Panc1 (cell line): ENCODE measurements around the gene MT1B. TPM values are rescaled to one million over a fixed set of nuclear protein-coding genes. Genes with fewer than 3 reads are reported as not detected.

ENCODE experiments used
- ATAC-seq: fragments of 200-7000 bp; cut with Tn5 transposase; 2 replicates; pipeline ENCODE4 v1.9.1; 2020; ENCODE audit warnings: mild to moderate bottlenecking, moderate library complexity
- Bru-seq: library from RNA; stranded (reverse); fragments of 400-500 nt; gene quantifications from one replicate; lab custom pipeline; 2021; lab: Mats Ljungman, UMichigan
- BruChase-seq, 2 experiments: library from RNA; stranded (reverse); fragments of 400-500 nt; gene quantifications; one replicate each; lab custom pipeline; 2021; lab: Mats Ljungman, UMichigan
- BruUV-seq: library from RNA; stranded (reverse); fragments of 400-500 nt; replicated peaks from 2 replicates; lab custom pipeline; 2021; lab: Mats Ljungman, UMichigan
- CTCF ChIA-PET: fragments of 300-600 bp; sonication (Branson Sonifier 250); formaldehyde crosslinking; loops from one replicate; lab custom pipeline; 2022; ENCODE audit warnings: antibody characterized with exemption; lab: Charles Lee
- POLR2A ChIA-PET: fragments of 300-600 bp; sonication (Branson Sonifier 250); formaldehyde crosslinking; loops from one replicate; lab custom pipeline; 2022; ENCODE audit warnings: antibody characterized with exemption; lab: Charles Lee
- DNase-seq: peaks from one replicate; pipeline ENCODE4 v3.0.0-alpha.2; 2010; ENCODE audit warnings: low read depth, low spot score
- H3K27ac ChIP-seq: 2 replicates; pipeline ENCODE4 v1.5.1; 2011; ENCODE audit warnings: mild to moderate bottlenecking, low read length, inconsistent platforms
- H3K27me3 ChIP-seq: fragments of 200-500 bp; sonication (Bioruptor generic); 2 replicates; pipeline ENCODE4 v1.6.0; 2014; ENCODE audit warnings: low read length, inconsistent platforms; ENCODE audit not compliant: control insufficient read depth, insufficient read depth
- H3K36me3 ChIP-seq: fragments of 200-500 bp; sonication (Bioruptor generic); 2 replicates; pipeline ENCODE4 v1.5.1; 2014; ENCODE audit warnings: inconsistent platforms, mild to moderate bottlenecking, low read length, moderate library complexity; ENCODE audit not compliant: control insufficient read depth, insufficient read depth
- H3K4me1 ChIP-seq: 2 replicates; pipeline ENCODE4 v1.5.1; 2011; ENCODE audit warnings: inconsistent platforms, mild to moderate bottlenecking, low read length, moderate library complexity; ENCODE audit not compliant: control insufficient read depth, insufficient read depth
- H3K4me3 ChIP-seq, 2 experiments: 2 replicates each; pipeline ENCODE4 v1.5.1; 2011 to 2012; ENCODE audit warnings: low read depth in 2 of 2, low read length in 2 of 2, mild to moderate bottlenecking in 2 of 2, inconsistent platforms in 1 of 2, moderate library complexity in 1 of 2
- H3K9me3 ChIP-seq: fragments of 200-500 bp; sonication (Bioruptor generic); 2 replicates; pipeline ENCODE4 v1.5.1; 2014; ENCODE audit warnings: low read depth, mild to moderate bottlenecking, inconsistent platforms, low read length, moderate library complexity; ENCODE audit not compliant: control insufficient read depth, insufficient read depth
- POLR2AphosphoS5 ChIP-seq: IDR thresholded peaks from 2 replicates; pipeline ENCODE4 v1.6.1; 2012; ENCODE audit warnings: mild to moderate bottlenecking, low read depth, low read length, moderate library complexity
- REST ChIP-seq, 2 experiments: IDR thresholded peaks; 2 replicates each; pipeline ENCODE4 v1.6.1; 2011 to 2012; ENCODE audit warnings: low read depth in 2 of 2, control low read depth in 1 of 2, low read length in 1 of 2, mild to moderate bottlenecking in 1 of 2, moderate library complexity in 1 of 2; ENCODE audit not compliant: insufficient read depth in 1 of 2
- SIN3A ChIP-seq: IDR thresholded peaks from 2 replicates; pipeline ENCODE4 v1.6.1; 2012; ENCODE audit warnings: low read depth, mild to moderate bottlenecking, low read length, moderate library complexity, borderline replicate concordance; ENCODE audit not compliant: insufficient read depth
- TCF7L2 ChIP-seq: IDR thresholded peaks from 2 replicates; pipeline ENCODE4 v1.6.1; 2011; ENCODE audit warnings: mild to moderate bottlenecking, low read depth, low read length, inconsistent platforms
- in situ Hi-C: cut with HindIII; loops from 2 replicates; pipeline ENCODE4 v1.10.0; 2016; ENCODE audit warnings: low sequenced_read_pairs, low pct_unique_long_range_greater_than_20kb
- intact Hi-C: fragments of 100-400 bp; cut with micrococcal nuclease; formaldehyde crosslinking; loops from one replicate; pipeline ENCODE4 v1.10.0; 2022; ENCODE audit not compliant: unreplicated experiment
- long read RNA-seq: library from polyadenylated mRNA; unstranded; transcript quantifications from one replicate; pipeline ENCODE4 v2.0.0, GENCODE V29; 2021; ENCODE audit not compliant: unreplicated experiment
- polyA plus RNA-seq: library from polyadenylated mRNA; unstranded; fragments of >200 nt; gene quantifications from one replicate; pipeline ENCODE4 v1.2.1, GENCODE V29; 2012; ENCODE audit warnings: missing spikeins; ENCODE audit not compliant: insufficient read length
- total RNA-seq: library from RNA; stranded (reverse); gene quantifications from one replicate; pipeline ENCODE4 v1.2.1, GENCODE V29; 2021; ENCODE audit not compliant: unreplicated experiment
- TF ChIP-seq, protein P1 (sequence below): fragments of 450-650 bp; IDR thresholded peaks from 2 replicates; pipeline ENCODE4 v1.5.1; 2017; ENCODE audit warnings: mild to moderate bottlenecking

Gene MT1B
- not detected for total RNA-seq
- polyA plus RNA-seq, result not detected
- Bru-seq, nascent RNA, result not detected
- BruChase-seq, experiment 1, labeled RNA remaining after a 2-hour chase, result not detected
- BruChase-seq, experiment 2, labeled RNA remaining after a 6-hour chase, result not detected
- long read RNA-seq, result 0 reads

DNA sequence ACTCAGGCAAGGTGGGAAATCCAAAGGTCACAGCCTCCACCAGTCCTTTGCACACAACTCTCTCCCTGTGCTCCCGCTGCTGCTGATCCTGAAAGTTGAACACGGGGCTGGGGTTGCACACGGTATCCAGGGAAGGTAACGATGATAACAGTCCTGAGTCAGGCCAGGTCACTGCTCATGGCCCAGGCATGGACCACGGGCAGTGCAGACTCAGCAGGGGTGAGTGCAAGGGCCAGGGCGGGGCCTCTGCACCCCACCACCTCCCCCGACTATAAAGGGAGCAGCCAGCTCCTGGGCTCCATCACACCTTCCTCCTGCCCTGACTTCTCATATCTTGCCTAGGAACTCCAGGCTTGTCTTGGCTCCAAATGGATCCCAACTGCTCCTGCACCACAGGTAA, at the start of gene MT1B:
Gene MT1B, plus strand, starts transcription at position 301 of the 400 bp plus-strand sequence. Its CDS starts 68 bp downstream, at position 369.
- in situ Hi-C loops (no loop called here), intact Hi-C loops (no loop called here)
- Histone ChIP-seq H3K36me3 (no peaks in the 10 kb centered on the region), H3K27me3 (no peaks in the 10 kb centered on the region), H3K9me3 (no peaks in the 10 kb centered on the region), H3K27ac (no peak within 1 kb of the TSS), H3K4me1 (no peaks in the 10 kb centered on the region), H3K4me3 (no peak within 1 kb of the TSS)
- ATAC-seq, result no peak
- BruUV-seq, result no TSS peak
- CTCF ChIA-PET, result no interaction called here
- TF ChIP-seq SIN3A, result no peak
- no peak for TF ChIP-seq REST (IDR thresholded peaks at IDR 0.05; ENCODE audit: insufficient read depth in 1 of 2, low read depth in 2 of 2, low read length in 1 of 2)
- TF ChIP-seq, protein P1, sequence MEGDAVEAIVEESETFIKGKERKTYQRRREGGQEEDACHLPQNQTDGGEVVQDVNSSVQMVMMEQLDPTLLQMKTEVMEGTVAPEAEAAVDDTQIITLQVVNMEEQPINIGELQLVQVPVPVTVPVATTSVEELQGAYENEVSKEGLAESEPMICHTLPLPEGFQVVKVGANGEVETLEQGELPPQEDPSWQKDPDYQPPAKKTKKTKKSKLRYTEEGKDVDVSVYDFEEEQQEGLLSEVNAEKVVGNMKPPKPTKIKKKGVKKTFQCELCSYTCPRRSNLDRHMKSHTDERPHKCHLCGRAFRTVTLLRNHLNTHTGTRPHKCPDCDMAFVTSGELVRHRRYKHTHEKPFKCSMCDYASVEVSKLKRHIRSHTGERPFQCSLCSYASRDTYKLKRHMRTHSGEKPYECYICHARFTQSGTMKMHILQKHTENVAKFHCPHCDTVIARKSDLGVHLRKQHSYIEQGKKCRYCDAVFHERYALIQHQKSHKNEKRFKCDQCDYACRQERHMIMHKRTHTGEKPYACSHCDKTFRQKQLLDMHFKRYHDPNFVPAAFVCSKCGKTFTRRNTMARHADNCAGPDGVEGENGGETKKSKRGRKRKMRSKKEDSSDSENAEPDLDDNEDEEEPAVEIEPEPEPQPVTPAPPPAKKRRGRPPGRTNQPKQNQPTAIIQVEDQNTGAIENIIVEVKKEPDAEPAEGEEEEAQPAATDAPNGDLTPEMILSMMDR, result no peak
- TF ChIP-seq POLR2AphosphoS5, result no peak
- no peak for TF ChIP-seq TCF7L2
- POLR2A ChIA-PET, result no interaction called here
- no peak for DNase-seq

DNA sequence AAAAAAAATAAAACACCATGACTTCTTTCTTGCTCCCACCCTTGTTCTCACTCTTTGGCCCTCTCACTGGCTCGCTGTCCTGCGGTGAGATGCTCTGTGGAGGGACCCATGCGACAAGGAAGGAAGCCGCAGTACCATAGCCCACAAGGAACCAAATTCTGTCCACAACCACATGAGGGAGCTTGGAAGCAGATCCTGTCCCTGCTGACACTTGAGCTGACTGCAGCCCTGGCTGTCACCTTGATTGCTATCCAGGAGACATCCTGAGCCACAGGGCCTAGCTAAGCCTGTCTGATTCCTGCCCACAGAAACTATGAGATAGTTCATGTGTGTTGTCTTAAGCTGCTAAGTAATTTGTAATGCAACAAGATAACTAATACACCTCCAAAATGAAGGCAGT, 48.1 kb upstream of the MT1B start:
- ChIA-PET POLR2A (no interaction called here), CTCF (interaction anchor here (0.8 to 1.2 kb wide), 2 partner anchors 22 to 98 kb away, joined by 3 to 12 read pairs; partner anchors contain the start of gene MT1E)
- DNase-seq, result no peak

More for the DNA sequence above, 48.1 kb upstream of the MT1B start:
- H3K4me3 ChIP-seq, result no peak overlapping the region
- peaks cover 32% of the 10 kb centered on the region for H3K4me1 ChIP-seq
- TF ChIP-seq SIN3A (no peak), POLR2AphosphoS5 (no peak)
- TF ChIP-seq, protein P1, result peak; percentile 76
- H3K36me3 ChIP-seq, result peaks cover 2% of the 10 kb centered on the region; the same call in 1 of the 2 replicates
- BruUV-seq, result no TSS peak
- no peaks in the 10 kb centered on the region for H3K9me3 ChIP-seq
- intact Hi-C loops (no loop called here), in situ Hi-C loops (no loop called here)
- H3K27ac ChIP-seq, result no peak overlapping the region
- peak; percentile 23; the same call in 1 of the 2 replicates for ATAC-seq
- H3K27me3 ChIP-seq, result no peaks in the 10 kb centered on the region
